Panc1 (cell line): ENCODE results near the gene OXCT2.

ENCODE experiments used
- POLR2AphosphoS5 ChIP-seq: IDR thresholded peaks from 2 replicates; pipeline ENCODE4 v1.6.1; 2012; ENCODE audit warnings: mild to moderate bottlenecking, low read depth, low read length, moderate library complexity
- SIN3A ChIP-seq: IDR thresholded peaks from 2 replicates; pipeline ENCODE4 v1.6.1; 2012; ENCODE audit warnings: low read depth, mild to moderate bottlenecking, low read length, moderate library complexity, borderline replicate concordance; ENCODE audit not compliant: insufficient read depth
- TCF7L2 ChIP-seq: IDR thresholded peaks from 2 replicates; pipeline ENCODE4 v1.6.1; 2011; ENCODE audit warnings: mild to moderate bottlenecking, low read depth, low read length, inconsistent platforms
- TF ChIP-seq, protein P1 (sequence below): fragments of 450-650 bp; IDR thresholded peaks from 2 replicates; pipeline ENCODE4 v1.5.1; 2017; ENCODE audit warnings: mild to moderate bottlenecking
- TF ChIP-seq, protein P2 (sequence below), 2 experiments: IDR thresholded peaks; 2 replicates each; pipeline ENCODE4 v1.6.1; 2011 to 2012; ENCODE audit warnings: low read depth in 2 of 2, control low read depth in 1 of 2, low read length in 1 of 2, mild to moderate bottlenecking in 1 of 2, moderate library complexity in 1 of 2; ENCODE audit not compliant: insufficient read depth in 1 of 2

DNA sequence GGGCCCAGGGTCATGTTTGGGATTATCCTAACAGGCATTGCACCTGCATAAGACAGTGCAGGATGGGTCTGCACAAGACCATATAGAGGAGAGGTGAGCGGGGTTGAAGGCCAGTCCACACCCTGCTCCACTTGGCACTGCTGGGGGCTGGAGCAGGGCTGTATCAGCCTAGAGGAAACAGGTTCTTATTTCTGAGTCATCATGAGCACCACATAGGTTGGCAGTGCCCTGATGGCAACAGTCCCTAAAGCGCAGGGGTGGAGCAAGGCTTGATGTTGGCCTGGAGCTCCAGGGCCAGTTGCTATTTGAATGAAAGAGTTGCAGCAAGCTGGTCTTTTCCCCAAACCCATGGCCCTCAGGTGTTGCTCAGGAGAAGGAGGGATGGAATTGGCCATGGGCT is 47.3 kb upstream of the OXCT2 start:
- TF ChIP-seq, protein P1, sequence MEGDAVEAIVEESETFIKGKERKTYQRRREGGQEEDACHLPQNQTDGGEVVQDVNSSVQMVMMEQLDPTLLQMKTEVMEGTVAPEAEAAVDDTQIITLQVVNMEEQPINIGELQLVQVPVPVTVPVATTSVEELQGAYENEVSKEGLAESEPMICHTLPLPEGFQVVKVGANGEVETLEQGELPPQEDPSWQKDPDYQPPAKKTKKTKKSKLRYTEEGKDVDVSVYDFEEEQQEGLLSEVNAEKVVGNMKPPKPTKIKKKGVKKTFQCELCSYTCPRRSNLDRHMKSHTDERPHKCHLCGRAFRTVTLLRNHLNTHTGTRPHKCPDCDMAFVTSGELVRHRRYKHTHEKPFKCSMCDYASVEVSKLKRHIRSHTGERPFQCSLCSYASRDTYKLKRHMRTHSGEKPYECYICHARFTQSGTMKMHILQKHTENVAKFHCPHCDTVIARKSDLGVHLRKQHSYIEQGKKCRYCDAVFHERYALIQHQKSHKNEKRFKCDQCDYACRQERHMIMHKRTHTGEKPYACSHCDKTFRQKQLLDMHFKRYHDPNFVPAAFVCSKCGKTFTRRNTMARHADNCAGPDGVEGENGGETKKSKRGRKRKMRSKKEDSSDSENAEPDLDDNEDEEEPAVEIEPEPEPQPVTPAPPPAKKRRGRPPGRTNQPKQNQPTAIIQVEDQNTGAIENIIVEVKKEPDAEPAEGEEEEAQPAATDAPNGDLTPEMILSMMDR, result no peak
- TF ChIP-seq, protein P2, sequence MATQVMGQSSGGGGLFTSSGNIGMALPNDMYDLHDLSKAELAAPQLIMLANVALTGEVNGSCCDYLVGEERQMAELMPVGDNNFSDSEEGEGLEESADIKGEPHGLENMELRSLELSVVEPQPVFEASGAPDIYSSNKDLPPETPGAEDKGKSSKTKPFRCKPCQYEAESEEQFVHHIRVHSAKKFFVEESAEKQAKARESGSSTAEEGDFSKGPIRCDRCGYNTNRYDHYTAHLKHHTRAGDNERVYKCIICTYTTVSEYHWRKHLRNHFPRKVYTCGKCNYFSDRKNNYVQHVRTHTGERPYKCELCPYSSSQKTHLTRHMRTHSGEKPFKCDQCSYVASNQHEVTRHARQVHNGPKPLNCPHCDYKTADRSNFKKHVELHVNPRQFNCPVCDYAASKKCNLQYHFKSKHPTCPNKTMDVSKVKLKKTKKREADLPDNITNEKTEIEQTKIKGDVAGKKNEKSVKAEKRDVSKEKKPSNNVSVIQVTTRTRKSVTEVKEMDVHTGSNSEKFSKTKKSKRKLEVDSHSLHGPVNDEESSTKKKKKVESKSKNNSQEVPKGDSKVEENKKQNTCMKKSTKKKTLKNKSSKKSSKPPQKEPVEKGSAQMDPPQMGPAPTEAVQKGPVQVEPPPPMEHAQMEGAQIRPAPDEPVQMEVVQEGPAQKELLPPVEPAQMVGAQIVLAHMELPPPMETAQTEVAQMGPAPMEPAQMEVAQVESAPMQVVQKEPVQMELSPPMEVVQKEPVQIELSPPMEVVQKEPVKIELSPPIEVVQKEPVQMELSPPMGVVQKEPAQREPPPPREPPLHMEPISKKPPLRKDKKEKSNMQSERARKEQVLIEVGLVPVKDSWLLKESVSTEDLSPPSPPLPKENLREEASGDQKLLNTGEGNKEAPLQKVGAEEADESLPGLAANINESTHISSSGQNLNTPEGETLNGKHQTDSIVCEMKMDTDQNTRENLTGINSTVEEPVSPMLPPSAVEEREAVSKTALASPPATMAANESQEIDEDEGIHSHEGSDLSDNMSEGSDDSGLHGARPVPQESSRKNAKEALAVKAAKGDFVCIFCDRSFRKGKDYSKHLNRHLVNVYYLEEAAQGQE (IDR thresholded peaks at IDR 0.05; ENCODE audit: insufficient read depth in 1 of 2, low read depth in 2 of 2, low read length in 1 of 2), result no peak
- TF ChIP-seq SIN3A, result no peak
- no peak for TF ChIP-seq POLR2AphosphoS5
- no peak for TF ChIP-seq TCF7L2
